ENCODE data around the gene OCEL1. TPM values are rescaled to one million over a fixed set of nuclear protein-coding genes. Genes with fewer than 3 reads are reported as not detected.
"Not testable (repeated sequence)": the region's sequence is repeated elsewhere in the genome, so short reads cannot be mapped to it uniquely, and the experiment has no call there.

OCEL1 gene
- polyA plus RNA-seq, 5 donors, result 10.7 to 22.8 (median 12.0) TPM

DNA sequence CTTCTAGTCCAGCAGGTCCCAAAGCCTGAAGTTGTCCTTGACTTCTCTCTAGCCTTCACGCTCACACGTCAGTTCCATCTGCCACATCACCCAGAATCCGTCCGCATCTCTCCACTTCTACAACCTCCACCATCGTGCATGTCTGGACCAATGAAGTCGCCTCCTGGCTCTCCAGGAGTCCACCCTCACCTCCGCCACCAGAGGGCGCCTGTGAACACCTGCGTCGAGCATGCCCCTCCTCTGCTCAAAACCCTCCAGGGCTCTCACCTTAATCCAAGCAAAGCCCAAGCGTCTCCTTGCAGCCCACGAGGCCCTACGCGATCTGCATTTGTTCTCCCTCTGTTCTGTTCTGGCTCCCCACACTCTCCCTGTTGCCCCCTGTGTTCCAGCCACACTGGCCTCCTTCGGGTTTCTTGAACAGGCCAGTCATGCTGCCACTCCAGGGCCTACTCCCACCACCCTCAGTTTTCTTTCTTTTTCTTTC is 34.9 kb downstream of the OCEL1 start:
- peak in 1 of 2 donors; percentile 53 for DNase-seq

DNA sequence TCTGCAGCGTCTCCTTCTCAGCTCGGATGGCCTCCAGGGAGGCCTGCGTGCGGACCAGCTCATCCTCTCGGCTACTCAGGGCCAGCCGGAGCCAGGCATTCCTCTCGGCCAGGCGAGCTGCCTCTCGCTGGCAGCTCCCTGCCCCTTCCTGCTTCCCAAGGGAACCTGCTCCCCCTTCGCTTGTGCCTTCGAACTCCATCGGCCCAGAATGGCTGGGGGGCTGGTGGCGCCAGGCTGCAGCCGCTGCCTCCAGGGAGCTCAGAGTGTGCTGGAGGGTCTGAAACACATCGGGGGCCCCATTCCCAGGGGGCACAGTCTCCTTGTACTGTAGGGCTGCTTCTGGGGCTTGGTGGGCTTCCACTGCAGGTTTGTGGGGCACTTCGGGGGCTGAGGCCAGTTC is 36.5 kb downstream of the OCEL1 start:
- DNase-seq, result no peak

DNA sequence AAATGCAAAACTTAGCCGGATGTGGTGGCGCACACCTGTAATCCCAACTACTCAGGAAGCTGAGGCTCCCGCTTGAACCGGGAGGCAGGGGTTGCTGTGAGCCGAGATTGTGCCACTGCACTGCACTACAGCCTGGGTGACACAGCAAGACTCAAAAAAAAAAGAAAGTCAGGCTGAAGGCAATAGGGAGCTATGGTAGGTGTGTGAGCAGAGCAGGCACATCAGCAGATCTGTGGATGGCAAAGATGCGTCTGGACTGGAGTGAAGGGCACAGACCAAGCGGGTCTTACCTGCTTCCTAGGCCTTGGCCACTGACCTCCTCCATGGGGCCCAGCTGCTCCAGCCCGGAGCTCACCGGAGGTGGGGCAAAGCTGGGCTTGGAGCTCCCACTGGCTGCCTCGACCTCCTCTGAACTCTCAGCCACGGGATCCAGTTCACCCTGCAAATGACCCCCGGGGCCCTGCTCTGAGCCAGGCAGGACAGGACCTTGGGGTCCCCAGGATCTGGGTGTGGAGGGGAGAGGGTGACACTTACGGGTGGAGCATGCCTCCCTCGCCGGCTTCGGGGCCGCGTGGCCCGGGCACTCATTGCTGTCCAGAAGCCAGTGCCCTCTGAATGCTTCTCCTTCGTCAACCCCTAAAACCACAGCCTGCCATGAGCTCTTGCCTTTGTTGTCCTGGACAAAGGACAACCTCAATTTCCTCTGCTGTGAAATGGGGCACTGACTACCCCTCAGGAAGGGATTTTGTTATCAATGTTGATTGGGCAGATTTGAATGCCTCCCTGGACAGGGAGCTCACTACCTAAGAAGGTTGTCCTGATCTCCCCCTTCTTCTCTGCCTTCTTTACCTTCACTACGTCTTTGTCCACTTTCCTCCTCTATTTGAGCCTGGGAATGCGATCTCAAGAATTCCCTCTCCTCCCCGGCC is 38.0 kb downstream of the OCEL1 start:
- DNase-seq, result no peak

DNA sequence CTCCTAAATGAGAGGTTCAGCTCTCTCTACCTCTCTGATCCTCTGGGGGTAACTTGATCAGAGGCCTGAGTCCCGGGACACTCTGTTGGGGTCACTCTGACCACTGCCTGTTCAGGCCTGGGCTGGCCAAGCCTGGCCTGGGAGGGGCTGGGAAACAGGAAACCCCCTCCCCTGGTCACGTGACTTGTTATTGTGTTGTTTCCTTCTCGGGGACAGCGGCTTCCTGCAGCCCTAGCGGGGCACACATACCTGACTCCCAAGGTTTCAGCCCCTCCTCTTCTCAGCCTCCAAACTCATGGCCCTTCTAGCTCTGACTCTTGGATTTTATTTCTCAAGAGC is 38.6 kb downstream of the OCEL1 start, which contains the start of gene USHBP1:
TSS of gene USHBP1 (minus strand) at position 105 of the 339 bp plus-strand sequence. CDS start 446 bp downstream, outside the sequence.
- no peak for DNase-seq

DNA sequence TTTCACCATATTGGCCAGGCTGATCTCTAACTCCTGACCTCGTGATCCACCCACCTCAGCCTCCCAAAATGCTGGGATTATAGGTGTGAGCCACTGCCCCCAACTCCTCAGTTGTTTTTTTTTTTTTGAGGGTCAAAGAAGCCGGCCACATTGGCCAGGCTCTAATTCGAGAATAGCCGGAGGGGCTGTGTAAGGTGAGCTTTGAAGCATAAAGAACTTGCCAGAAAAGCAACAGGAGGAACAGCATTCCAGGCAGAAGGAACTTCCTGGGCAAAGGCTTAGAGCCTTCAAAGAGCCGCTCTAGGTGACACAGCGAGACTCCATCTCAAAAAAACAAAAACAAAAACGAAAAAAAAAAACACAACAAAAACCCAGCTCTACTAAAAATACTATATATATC is 40.0 kb downstream of the OCEL1 start:
- DNase-seq, result no peak

DNA sequence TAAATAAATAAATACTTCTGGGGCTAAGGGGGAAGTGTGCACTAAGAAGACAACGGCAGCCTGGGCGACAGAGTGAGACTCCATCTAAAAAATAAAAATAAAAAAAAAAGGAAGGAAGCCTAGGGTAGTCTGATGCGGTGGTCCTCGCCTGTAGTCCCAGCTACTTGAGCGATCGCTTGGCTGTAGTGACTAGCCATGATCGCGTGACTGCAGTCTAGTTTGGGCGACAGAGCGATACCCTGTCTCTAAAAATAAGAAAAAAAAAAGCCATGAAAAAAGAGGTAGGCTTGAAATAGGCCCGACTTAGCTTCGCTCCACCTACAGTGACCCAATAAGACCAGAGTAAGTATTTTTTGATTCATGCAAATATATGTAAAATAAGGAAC is 40.6 kb downstream of the OCEL1 start:
- DNase-seq, result no peak

DNA sequence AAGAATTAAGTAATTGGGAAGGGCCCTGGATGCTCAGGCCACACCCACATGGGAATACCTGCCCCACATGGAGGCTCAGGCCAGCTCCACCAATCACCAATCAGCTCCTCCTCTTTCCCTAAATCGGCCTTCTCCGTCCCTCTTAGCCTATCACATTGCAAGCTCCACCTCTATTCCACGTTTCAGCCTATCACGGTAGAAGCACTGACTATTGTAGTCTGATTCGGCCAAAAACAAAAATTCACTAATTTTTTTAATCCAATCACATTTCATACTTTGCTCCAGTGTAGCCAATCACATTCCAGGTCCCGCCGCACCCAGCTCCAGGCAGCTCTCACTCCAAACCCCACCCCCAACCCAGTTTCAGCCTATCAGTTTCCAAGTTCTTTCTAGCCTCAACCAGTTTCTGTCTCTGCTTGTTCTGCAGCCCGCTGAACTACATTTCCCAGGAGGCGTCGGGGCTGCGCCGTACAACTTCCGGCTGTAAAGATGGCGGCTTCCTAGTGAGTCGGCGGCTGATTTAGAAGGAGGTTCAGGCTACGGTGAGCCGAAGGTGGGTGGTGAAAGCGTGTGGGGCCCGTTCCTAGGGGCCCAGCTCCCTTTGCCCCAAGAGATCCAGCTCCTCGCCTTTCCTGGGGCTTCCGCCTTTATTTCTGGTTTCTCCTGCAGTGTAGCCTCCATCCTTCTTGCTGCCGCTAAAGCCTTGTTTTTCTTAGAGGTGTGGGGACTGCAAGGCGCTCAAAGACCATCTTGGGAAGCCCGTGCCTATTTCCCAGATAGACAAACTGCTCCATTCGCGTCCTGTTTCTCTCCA is 41.2 kb downstream of the OCEL1 start, which contains the start of gene BABAM1:
TSS of gene BABAM1 (plus strand) at position 469 of the 814 bp plus-strand sequence. CDS start 1,364 bp downstream, outside the sequence.
- DNase-seq, result peak; percentile 94 to 97

DNA sequence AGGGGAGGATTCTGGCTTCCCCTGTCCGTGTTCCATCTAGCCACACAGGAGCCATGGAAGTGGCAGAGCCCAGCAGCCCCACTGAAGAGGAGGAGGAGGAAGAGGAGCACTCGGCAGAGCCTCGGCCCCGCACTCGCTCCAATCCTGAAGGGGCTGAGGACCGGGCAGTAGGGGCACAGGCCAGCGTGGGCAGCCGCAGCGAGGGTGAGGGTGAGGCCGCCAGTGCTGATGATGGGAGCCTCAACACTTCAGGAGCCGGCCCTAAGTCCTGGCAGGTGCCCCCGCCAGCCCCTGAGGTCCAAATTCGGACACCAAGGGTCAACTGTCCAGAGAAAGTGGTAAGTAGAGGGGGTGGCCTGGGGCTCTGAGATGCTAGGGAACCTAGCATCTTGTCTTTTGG is 42.7 kb downstream of the OCEL1 start:
- DNase-seq, result no peak

DNA sequence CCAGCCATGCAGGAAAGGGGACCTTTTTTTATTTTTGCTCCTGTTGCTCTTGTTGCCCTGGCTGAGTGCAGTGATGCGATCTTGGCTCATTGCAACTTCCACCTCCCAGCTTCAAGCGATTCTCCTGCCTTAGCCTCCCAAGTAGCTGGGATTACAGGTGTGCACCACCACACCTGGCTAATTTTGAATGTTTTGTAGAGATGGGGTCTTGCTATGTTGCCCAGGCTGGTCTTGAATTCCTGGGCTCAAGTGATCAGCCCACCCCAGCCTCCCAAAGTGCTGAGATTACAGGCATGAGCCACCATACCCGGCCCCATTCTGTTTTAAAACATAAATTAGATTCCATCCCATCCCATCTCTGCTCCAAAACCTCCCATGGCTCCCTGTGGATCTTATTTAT is 48.9 kb downstream of the OCEL1 start:
- not testable (repeated sequence) for DNase-seq

DNA sequence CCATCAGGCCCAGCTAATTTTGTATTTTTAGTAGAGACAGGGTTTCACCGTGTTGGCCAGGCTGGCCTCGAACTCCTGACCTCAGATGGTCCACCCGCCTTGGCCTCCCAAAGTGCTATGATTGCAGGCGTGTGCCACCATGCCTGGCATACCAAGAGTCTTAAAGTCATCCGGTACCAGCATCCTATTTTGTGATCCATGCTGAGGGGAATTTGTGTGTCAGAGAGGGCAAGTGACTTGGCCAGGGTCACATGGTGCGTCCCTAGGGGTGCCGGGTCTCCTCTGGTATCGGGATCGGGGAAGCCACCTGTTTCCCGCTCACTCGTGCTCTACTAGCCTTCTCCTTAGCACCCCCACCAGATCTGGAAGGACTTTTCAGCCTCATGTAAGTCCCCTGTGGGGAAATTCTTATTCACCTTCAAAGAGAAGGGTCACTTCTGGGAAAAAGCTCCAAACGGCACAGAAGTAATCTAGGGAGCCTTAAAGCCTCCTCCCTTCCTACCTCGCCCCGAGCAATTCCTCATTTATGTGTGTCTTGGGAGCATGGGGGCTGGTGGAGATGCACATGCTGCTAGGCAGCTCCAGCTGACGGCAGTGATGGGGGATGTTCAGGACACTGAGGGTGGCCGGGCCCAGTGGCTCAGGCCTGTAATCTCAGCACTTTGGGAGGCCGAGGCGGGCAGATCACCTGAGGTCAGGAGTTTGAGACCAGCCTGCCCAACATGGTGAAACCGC is 49.6 kb downstream of the OCEL1 start:
- no peak for DNase-seq

Other genes with a start within 250 kb of the OCEL1 start
- 10 to 100 TPM; 52.7 to 89.9 (median 62.8) TPM for gene CPAMD8, start 199.4 kb upstream of the OCEL1 start, polyA plus RNA-seq (ENCODE audit: insufficient read depth in 1 of 5, insufficient read length in 5 of 5, low replicate concordance in 1 of 5)
- 10 to 100 TPM; 11.1 to 16.7 (median 13.4) TPM for gene HAUS8, start 150.8 kb upstream of the OCEL1 start, polyA plus RNA-seq (ENCODE audit: insufficient read depth in 1 of 5, insufficient read length in 5 of 5, low replicate concordance in 1 of 5)
- 10 to 100 TPM; 43.6 to 64.8 (median 55.6) TPM for gene MYO9B, start 150.4 kb upstream of the OCEL1 start, polyA plus RNA-seq (ENCODE audit: insufficient read depth in 1 of 5, insufficient read length in 5 of 5, low replicate concordance in 1 of 5)
- 10 to 100 TPM; 28.0 to 44.7 (median 33.5) TPM for gene USE1, start 10.9 kb upstream of the OCEL1 start, polyA plus RNA-seq (ENCODE audit: insufficient read depth in 1 of 5, insufficient read length in 5 of 5, low replicate concordance in 1 of 5)
- gene NR2F6, start 19.7 kb downstream of the OCEL1 start, polyA plus RNA-seq (ENCODE audit: insufficient read depth in 1 of 5, insufficient read length in 5 of 5, low replicate concordance in 1 of 5), result 10 to 100 TPM; 19.8 to 46.6 (median 24.9) TPM
- gene USHBP1, start 38.5 kb downstream of the OCEL1 start, polyA plus RNA-seq (ENCODE audit: insufficient read depth in 1 of 5, insufficient read length in 5 of 5, low replicate concordance in 1 of 5), result 10 to 100 TPM in 3 of 5 donors, 1 to 10 TPM in 2; 9.2 to 12.0 (median 10.3) TPM
- gene BABAM1, start 41.2 kb downstream of the OCEL1 start, polyA plus RNA-seq (ENCODE audit: insufficient read depth in 1 of 5, insufficient read length in 5 of 5, low replicate concordance in 1 of 5), result 100 to 1,000 TPM; 103 to 116 (median 106) TPM
- 1 to 10 TPM; 1.3 to 2.2 (median 1.8) TPM for gene ANKLE1, start 55.7 kb downstream of the OCEL1 start, polyA plus RNA-seq (ENCODE audit: insufficient read depth in 1 of 5, insufficient read length in 5 of 5, low replicate concordance in 1 of 5)
- gene ABHD8, start 77.2 kb downstream of the OCEL1 start, polyA plus RNA-seq (ENCODE audit: insufficient read depth in 1 of 5, insufficient read length in 5 of 5, low replicate concordance in 1 of 5), result 10 to 100 TPM in 3 of 5 donors, 1 to 10 TPM in 2; 5.9 to 15.2 (median 10.4) TPM
- 10 to 100 TPM; 31.0 to 52.5 (median 36.6) TPM for gene MRPL34, start 79.6 kb downstream of the OCEL1 start, polyA plus RNA-seq (ENCODE audit: insufficient read depth in 1 of 5, insufficient read length in 5 of 5, low replicate concordance in 1 of 5)
- gene DDA1, start 83.3 kb downstream of the OCEL1 start, polyA plus RNA-seq (ENCODE audit: insufficient read depth in 1 of 5, insufficient read length in 5 of 5, low replicate concordance in 1 of 5), result 10 to 100 TPM; 27.5 to 40.6 (median 30.2) TPM
- 10 to 100 TPM in 3 of 5 donors, 1 to 10 TPM in 2; 8.1 to 13.0 (median 11.9) TPM for gene ANO8, start 108.6 kb downstream of the OCEL1 start, polyA plus RNA-seq (ENCODE audit: insufficient read depth in 1 of 5, insufficient read length in 5 of 5, low replicate concordance in 1 of 5)
- gene GTPBP3, start 111.3 kb downstream of the OCEL1 start, polyA plus RNA-seq (ENCODE audit: insufficient read depth in 1 of 5, insufficient read length in 5 of 5, low replicate concordance in 1 of 5), result 10 to 100 TPM; 18.1 to 29.1 (median 23.0) TPM
- gene PLVAP, start 151.1 kb downstream of the OCEL1 start, polyA plus RNA-seq (ENCODE audit: insufficient read depth in 1 of 5, insufficient read length in 5 of 5, low replicate concordance in 1 of 5), result 10 to 100 TPM; 10.1 to 24.4 (median 19.6) TPM
- under 1 TPM in 4 of 5 donors, not detected in 1; 0.13 to 0.27 (median 0.21) TPM for gene CCDC194, start 168.0 kb downstream of the OCEL1 start, polyA plus RNA-seq (ENCODE audit: insufficient read depth in 1 of 5, insufficient read length in 5 of 5, low replicate concordance in 1 of 5)
- gene BST2, start 179.4 kb downstream of the OCEL1 start, polyA plus RNA-seq (ENCODE audit: insufficient read depth in 1 of 5, insufficient read length in 5 of 5, low replicate concordance in 1 of 5), result 10 to 100 TPM; 15.2 to 21.7 (median 17.8) TPM
- 10 to 100 TPM; 38.1 to 73.5 (median 48.8) TPM for gene MVB12A, start 193.8 kb downstream of the OCEL1 start, polyA plus RNA-seq (ENCODE audit: insufficient read depth in 1 of 5, insufficient read length in 5 of 5, low replicate concordance in 1 of 5)
- gene TMEM221, start 222.4 kb downstream of the OCEL1 start, polyA plus RNA-seq (ENCODE audit: insufficient read depth in 1 of 5, insufficient read length in 5 of 5, low replicate concordance in 1 of 5), result 1 to 10 TPM; 1.2 to 2.7 (median 1.7) TPM
- under 1 TPM in 2 of 5 donors, not detected in 3; 0.11 to 0.26 TPM for gene NXNL1, start 234.7 kb downstream of the OCEL1 start, polyA plus RNA-seq (ENCODE audit: insufficient read depth in 1 of 5, insufficient read length in 5 of 5, low replicate concordance in 1 of 5)
- 10 to 100 TPM; 17.0 to 28.4 (median 25.1) TPM for gene SLC27A1, start 244.3 kb downstream of the OCEL1 start, polyA plus RNA-seq (ENCODE audit: insufficient read depth in 1 of 5, insufficient read length in 5 of 5, low replicate concordance in 1 of 5)